Colon (tissue), 2 donors: Measurements from ENCODE around the gene FREM1.

Experiments used
- FAIRE-seq: peaks from 2 replicates; lab custom pipeline; 2012; peaks lifted over from hg19 to GRCh38; lab: Jason Lieb, UNC
- donor health status: control.
- donor health status: control.

FREM1 gene

DNA sequence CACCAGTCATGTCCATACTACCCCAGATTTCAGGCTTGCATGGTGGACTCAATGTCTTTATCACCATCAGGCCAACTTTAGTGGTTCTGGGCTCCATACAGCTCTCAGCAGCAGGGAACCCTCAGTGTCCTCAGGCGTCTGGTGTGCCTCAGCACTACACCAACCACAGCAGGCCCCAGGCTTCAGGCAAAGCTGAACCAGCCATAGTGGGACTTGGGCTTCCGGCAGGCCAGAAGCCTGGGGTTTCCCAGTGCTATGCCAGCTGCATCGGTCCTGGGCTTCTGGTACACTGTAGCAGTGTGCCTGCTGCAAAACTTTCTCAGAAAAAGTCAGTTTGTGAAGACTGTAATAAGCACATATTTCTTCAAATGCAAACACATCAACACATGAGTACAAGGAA lies 205.9 kb downstream of the FREM1 start:
- no peak for FAIRE-seq

DNA sequence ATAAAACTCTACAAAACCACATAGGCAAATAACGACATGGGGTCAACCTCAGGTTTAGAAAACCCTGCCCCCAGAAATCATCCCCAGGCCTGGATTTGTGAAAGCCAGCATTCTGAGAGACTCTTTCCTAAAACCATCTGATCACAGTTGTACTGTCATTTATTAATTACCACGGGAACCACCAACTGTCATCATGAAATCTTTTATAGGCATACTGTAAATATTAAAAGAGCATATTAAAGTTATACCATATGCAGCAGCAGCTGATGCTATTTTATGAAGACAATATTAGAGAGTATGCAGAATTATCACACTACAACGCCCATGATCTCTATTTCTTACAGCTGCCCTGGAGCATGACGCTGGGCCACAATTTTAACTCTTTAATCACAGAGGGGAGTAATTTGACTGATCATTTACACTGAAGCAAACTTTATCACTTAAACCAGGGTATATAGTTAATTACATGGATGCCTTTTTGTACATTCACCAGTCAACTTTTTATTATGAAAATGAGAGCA lies 208.0 kb downstream of the FREM1 start:
- no peak for FAIRE-seq

DNA sequence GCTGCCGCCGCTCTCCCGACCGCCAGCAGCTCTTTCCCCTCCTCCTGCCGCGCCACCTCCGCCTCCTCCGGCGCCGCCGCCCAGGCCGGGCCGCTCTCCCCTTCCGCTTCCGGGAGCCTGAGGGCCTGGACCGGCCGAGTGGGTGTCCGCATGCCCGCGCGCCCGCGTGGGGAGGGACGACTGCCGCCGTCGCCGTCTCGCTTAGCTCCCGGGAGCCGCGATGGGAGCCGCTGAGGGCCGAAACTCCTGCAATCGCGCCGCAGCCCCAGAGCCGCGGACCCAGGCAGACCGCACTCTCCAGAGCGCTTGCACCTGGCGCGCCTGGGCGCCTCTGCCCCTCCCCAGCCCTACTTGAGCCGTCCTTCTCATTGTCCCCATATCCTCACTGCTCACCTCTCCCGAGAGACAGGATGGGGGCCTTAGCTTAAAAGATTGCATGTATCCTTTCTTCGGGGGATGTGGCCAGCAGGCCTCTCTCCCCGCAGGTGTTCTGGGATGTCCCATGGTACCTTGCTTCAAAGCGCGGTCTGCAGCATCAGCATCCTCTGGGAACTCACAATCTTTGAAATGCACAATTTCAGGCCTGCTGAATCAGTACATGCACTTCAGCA lies 216.9 kb downstream of the FREM1 start, which contains the start of gene ZDHHC21:
Gene ZDHHC21, minus strand, starts transcription at position 182 of the 611 bp plus-strand sequence. CDS start 19,092 bp downstream, outside the sequence.
- FAIRE-seq, result no peak

DNA sequence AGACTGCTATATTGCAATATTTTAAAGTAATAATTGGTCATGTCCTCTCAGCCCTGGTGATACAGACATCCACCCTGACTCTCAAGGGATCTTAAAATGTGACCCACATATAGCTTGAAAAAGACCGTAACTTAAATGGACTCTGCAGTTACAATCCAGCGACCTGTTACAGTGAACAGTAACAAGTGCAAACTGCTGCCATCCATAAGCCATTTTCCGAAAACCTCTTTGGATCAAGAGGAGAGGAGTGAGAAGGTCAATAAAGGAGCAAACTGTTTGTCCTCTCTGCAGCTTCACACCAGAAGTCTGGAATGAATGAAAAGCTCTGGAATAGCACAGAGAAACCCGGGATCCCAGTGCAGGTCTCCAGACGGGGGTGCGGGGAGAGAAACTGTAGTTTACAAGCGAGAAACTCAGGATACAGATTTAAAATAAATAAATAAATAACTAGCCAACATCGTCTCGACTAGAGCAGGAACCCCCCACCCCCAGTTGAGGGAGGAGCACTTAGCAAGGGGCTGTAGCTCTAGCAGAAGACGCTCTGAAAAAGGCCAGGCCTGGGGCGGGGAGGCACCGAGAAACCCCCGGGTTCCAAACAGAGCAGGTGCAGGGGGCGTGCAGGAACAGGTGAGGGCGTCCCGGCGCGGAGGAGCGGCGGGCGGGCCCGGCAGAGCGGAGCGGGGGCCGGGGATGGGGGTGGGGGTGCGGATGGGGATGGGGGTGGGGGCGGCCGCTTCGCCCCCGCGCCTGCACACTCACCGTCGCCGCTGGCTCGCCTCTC lies 217.6 kb downstream of the FREM1 start:
- FAIRE-seq, result no peak

DNA sequence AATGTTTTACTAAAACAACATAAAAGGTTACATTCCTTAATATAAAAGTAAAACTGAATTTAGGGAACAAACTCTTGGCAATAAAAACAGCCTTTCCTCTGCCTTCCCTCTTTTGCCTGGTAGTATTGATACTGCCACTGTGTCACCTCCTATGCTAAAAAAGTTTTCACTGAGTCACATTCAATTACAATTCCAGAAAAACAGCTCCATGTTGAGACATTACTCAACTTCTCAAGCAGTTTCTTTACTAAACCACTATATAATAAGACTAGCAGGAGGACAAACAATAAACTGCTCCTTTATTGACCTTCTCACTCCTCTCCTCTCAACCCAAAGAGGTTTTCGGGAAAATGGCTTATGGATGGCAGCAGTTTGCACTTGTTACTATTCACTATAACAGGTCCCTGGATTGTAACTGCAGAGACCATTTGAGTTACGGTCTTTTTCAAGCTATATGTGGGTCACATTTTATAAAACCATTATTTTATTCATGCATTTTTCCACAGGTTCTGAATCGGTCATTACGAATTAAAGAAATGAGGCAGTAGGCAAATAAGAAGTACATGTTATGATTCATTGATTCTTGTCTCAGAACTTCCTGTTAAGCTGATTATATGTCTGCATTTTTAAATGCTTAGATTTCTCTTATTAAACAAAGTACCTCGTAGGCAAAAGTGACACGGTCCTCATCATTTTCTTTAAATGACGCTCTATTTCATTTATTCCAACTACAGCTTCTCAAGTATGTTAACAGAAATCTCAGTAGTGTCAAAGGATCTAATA lies 219.1 kb downstream of the FREM1 start:
- no peak for FAIRE-seq

DNA sequence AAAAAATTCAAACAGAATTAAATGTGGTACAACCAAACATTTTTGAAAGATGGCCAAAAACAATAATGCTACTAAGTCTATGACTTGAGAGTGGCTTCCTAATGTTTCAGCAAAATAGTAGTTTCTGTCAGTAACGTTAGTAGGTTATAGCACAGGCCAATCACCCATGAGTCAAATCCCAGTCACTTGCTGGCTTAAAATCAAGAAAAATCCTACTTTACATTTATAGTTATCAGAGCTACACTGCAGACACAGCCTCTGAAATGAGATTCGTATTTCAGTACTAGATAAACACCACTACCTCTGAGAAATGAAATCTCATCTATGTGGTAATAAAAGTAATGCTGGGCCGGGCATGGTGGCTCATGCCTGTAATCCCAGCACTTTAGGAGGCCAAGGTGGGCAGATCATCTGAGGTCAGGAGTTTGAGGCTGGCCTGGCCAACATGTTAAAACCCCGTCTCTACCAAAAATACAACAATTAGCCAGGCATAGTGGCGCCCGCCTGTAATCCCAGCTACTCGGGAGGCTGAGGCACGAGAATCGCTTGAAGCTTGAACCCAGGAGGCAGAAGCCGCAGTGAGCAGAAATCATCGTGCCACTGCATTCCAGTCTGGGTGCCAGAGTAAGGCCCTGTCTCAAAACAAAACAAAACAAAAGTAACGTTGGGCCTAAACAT lies 223.0 kb downstream of the FREM1 start:
- FAIRE-seq, result no peak

DNA sequence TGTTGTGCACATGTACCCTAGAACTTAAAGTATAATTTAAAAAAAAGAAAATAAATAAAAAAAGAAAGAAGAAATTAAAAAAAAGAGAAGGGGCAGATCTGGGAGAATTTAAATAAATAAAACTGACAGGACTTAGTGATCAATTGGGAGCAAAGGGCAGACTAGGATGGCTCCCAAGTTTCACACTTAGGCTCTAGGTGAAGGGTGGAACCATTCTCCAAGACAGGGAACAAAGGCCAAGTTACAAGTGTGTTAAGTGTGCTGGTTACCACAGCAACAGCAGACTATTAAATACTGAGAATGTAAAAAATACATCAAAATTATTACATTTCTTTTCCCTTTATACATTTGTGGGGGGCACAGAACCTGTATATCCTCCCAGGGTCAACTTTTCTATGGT lies 224.1 kb downstream of the FREM1 start:
- no peak for FAIRE-seq
